ENCODE results near the gene SHBG. TPM values are rescaled to one million over a fixed set of nuclear protein-coding genes. Genes with fewer than 3 reads are reported as not detected.

Gene SHBG
- total and polyA plus RNA-seq, 10 of the 15 experiments (the other 5 are each of a cell fraction or from before 2014, with no cell fraction given): not detected

GRCh38 chr17:7615265-7615747, 14.6 kb upstream of the SHBG start:
- H3K9ac ChIP-seq (ENCODE audit: control insufficient read depth, insufficient read depth, low read length): peak overlapping the region; percentile 6; the same call in 1 of the 2 replicates
- no peak for ATAC-seq
- TF ChIP-seq CUX1 (IDR thresholded peaks at IDR 0.05; ENCODE audit: insufficient replicate concordance, low read depth, low read length): no peak
- no peak; a peak in 1 of 4 replicates for TF ChIP-seq IKZF2 (IDR thresholded peaks at IDR 0.05)
- TF ChIP-seq POLR2AphosphoS5 (IDR thresholded peaks at IDR 0.05; ENCODE audit: low read length): peak; percentile 37; the same call in 1 of the 2 replicates
- TF ChIP-seq EGR1 (IDR thresholded peaks at IDR 0.05; ENCODE audit: borderline replicate concordance in 1 of 2, low read depth in 2 of 2, low read length in 2 of 2): no peak
- peak; percentile 19; the same call in 1 of the 2 replicates for TF ChIP-seq RB1 (IDR thresholded peaks at IDR 0.05; ENCODE audit: borderline replicate concordance)
- no peak for TF ChIP-seq BCLAF1 (IDR thresholded peaks at IDR 0.05)
- no peak for TF ChIP-seq TCF12 (IDR thresholded peaks at IDR 0.05; ENCODE audit: low read depth, low read length)
- TF ChIP-seq ZBTB33 (IDR thresholded peaks at IDR 0.05): no peak
- no peak for TF ChIP-seq HCFC1 (IDR thresholded peaks at IDR 0.05; ENCODE audit: low read length)
- TF ChIP-seq FOS (IDR thresholded peaks at IDR 0.05; ENCODE audit: borderline replicate concordance, extremely low read depth, insufficient read length): no peak
- TF ChIP-seq SMC3 (IDR thresholded peaks at IDR 0.05; ENCODE audit: borderline replicate concordance, low read length): no peak
- peak; percentile 56; the same call in 1 of the 3 replicates for TF ChIP-seq POU2F2 (IDR thresholded peaks at IDR 0.05; ENCODE audit: borderline replicate concordance, low read depth, low read length)

More at GRCh38 chr17:7615265-7615747, 14.6 kb upstream of the SHBG start:
- peaks cover 0 to 1% of the 10 kb centered on the region in 2 experiments; a peak in 1 of 4 replicates for H3K36me3 ChIP-seq (ENCODE audit: control insufficient read depth in 2 of 2, insufficient read depth in 2 of 2, low read length in 1 of 2)
- H3K79me2 ChIP-seq (ENCODE audit: control insufficient read depth, insufficient read depth, low read length): peaks cover 29% of the 10 kb centered on the region
- CTCF ChIA-PET: interaction anchor here (0.6 to 2.8 kb wide), 14 partner anchors 8 to 375 kb away, joined by 3 to 22 read pairs (median 4); partner anchors contain the start of genes SAT2, TP53 and WRAP53
- H2AFZ ChIP-seq (ENCODE audit: control insufficient read depth, low read depth, low read length): peak overlapping the region; percentile 25
- H3K27me3 ChIP-seq (replicated peaks in 1 of 2; ENCODE audit: control insufficient read depth in 2 of 2, insufficient read depth in 2 of 2, low read length in 1 of 2): no peaks in the 10 kb centered on the region
- DNase-seq (ENCODE audit: low read depth, low spot score) (no peak), FAIRE-seq (no peak)
- POLR2A ChIA-PET: interaction anchor here (0.6 to 3.6 kb wide), 13 partner anchors 12 to 279 kb away, joined by 3 to 35 read pairs (median 3); partner anchors contain the start of genes ACAP1, ATP1B2, CD68 and MPDU1
- SMC1A ChIA-PET (ENCODE audit: uncharacterized antibody, unreplicated experiment): interaction anchor here (1.0 kb wide), 1 partner anchor 12 kb away, joined by 5 read pairs; the partner anchor contains the start of gene SAT2
- RAD21 ChIA-PET (ENCODE audit: unreplicated experiment): interaction anchor here (1.2 to 2.4 kb wide), 5 partner anchors 12 to 179 kb away, joined by 3 to 21 read pairs (median 9); partner anchors contain the start of genes CD68, MPDU1, SAT2 and TMEM102
- peak overlapping the region; percentile 16 for H3K27ac ChIP-seq (ENCODE audit: control insufficient read depth, insufficient read depth)
- no TSS peak for BruUV-seq (replicated peaks)
- H3K4me3 ChIP-seq: peak overlapping the region; percentile 61; the same call in 1 of the 2 replicates
- WGBS (ENCODE audit: insufficient coverage, insufficient replicate concordance, low lambda C conversion rate, missing lambda C conversion rate): 5% methylated on average over 27 of the region's 28 CpGs
- no peaks in the 10 kb centered on the region; the same call in 1 of the 2 replicates for H4K20me1 ChIP-seq (ENCODE audit: control insufficient read depth, insufficient read depth)
- peak overlapping the region; percentile 28 for H3K4me2 ChIP-seq (ENCODE audit: control insufficient read depth, insufficient read depth)
- intact Hi-C loops (cut with micrococcal nuclease; ENCODE audit: unreplicated experiment): loop anchor here (5.0 kb wide), 1 partner anchor 33 kb away; the partner anchor contains the start of gene MPDU1
- H3K9me3 ChIP-seq (replicated peaks; ENCODE audit: control insufficient read depth, insufficient read depth, low read length): no peaks in the 10 kb centered on the region
- in situ Hi-C loops (cut with MboI): no loop called here
- H3K4me1 ChIP-seq (ENCODE audit: control insufficient read depth, insufficient read depth, low read length): peaks cover 4% of the 10 kb centered on the region; the same call in 1 of the 2 replicates
